ENCODE results near the gene SERTAD1.

The SERTAD1 gene

DNA sequence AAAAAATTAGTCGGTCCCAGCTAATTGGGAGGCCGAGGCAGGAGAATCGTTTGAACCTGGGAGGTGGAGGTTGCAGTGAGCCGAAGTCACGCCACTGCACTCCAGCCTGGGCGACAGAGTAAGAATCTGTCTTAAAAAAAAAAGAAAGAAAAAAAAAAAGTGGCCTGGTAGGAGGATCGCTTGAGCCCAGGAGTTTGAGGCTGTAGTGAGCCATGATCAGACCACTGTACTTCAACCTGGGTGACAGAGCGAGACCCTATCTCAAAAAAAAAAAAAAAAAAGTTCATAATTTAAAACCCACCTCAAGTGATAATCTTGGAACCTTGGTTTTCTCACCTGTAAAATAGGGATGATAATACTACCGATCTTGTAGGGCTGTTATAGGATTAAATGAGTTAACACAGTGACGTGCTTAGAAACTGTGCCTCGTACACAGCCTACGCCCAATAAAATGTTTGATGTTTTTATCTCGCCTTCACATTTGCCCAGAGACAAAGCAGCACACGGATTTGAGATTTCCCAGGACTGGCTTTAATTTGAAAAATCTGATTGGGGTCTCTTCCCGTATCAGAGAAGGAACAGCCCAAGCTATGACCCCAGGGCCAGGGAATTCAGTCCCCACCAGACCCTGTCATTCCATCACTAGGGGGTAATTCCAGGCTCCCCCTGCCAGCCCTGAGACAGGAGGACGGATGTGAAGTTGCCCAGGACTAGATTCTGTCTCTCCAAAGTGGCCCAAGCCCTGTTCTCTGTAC lies 3.6 kb downstream of the SERTAD1 start:
- Histone ChIP-seq H3K27ac (peak overlapping the region in 8 of 11 experiments; percentile 78 to 98 (median 90); a peak in 11 of 22 replicates), H3K4me3 (peak overlapping the region in 4 of 10 experiments; percentile 54 to 85 (median 66); a peak in 5 of 20 replicates), H4K20me1 (peaks cover 0 to 43% (median 14%) of the 10 kb centered on the region in 11 experiments; a peak in 13 of 22 replicates), H3K9me3 (replicated peaks in 1 of 11) (no peaks in the 10 kb centered on the region), H3K9ac (peak overlapping the region; percentile 78 to 97 (median 85); a peak in 18 of 22 replicates), H3K4me1 (peaks cover 50 to 76% (median 69%) of the 10 kb centered on the region in 10 experiments), H3K36me3 (peaks cover 11 to 21% (median 18%) of the 10 kb centered on the region in 11 experiments), H3K27me3 (no peaks in the 10 kb centered on the region), H3K4me2 (peak overlapping the region; percentile 80 to 98 (median 95); a peak in 21 of 22 replicates)
- TF ChIP-seq Cebpa-rat (IDR thresholded peaks at IDR 0.05) = no peak

DNA sequence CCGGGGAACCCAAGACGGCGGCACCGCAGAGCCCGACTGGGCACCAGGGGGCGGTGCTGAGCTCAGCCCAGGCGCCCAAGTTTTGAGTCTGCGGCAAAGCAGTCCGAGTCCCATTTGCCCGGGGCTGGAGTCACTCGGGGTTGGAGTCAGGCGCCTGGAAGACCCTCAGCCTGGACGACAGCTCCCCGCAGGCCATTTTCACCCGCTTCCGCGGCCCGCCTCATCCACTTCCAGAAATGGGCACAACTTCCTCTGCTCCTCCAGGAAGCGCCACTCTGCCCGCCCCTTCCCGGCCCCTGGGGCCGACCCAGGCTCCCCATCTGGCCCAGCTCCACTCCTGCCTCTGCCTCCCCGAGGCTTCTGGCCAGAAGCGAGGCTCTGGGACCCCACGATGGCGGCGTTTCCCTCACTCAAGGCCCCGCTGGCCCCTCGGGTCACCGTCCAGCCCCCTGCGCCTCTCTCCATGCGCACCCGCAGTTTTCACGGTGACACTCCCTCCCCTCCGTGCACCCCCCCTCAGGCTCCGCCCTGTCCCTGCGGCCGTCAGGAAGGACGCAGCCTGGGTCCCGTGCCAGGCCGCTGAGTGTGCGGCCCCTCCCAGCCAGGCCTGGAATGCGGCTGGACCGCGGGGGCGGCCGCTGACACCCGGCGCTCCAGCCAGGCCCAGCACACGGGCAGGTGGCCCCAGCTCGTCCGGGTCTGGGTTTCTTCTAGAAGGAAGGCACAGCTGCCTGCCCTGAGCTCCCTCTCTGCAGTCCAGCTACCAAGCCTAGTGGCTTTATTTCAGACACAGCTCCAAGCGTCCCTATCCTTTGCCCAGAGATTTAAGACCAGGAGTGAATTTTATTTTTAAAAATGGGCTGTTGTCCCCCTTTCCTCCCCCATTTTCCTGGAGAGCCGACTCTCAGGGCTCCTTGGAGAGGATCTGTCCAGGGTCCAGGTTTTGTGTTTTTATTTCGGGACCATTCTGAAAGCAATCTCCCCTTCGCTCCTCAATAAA lies 4.7 kb downstream of the SERTAD1 start:
- no peak for TF ChIP-seq Cebpa-rat (IDR thresholded peaks at IDR 0.05)

DNA sequence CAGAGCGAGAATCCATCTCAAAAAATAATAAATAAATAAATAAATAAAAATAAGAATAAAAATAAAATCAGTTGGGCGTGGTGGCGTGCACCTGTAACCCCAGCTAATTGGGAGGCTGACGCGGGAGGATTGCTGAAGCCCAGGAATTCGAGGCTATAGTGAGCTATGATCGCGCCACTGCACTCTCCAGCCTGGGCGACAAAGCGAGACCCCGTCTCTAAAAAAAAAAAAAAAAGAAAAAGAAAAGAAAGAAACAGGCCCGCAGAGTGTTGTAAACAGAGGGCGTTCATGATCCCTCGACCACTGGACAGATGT lies 5.4 kb downstream of the SERTAD1 start:
- Histone ChIP-seq H4K20me1 (peaks cover 0 to 43% (median 14%) of the 10 kb centered on the region in 11 experiments; a peak in 13 of 22 replicates), H3K9ac (peak overlapping the region; percentile 78 to 97 (median 85)), H3K4me2 (peak overlapping the region; percentile 80 to 98 (median 94)), H3K4me1 (peaks cover 55 to 83% (median 77%) of the 10 kb centered on the region in 10 experiments), H3K36me3 (peaks cover 11 to 21% (median 18%) of the 10 kb centered on the region in 11 experiments), H3K9me3 (replicated peaks in 1 of 11) (no peaks in the 10 kb centered on the region), H3K27ac (peak overlapping the region in 10 of 11 experiments; percentile 78 to 98 (median 88); a peak in 18 of 22 replicates), H3K27me3 (no peaks in the 10 kb centered on the region), H3K4me3 (peak overlapping the region; percentile 54 to 85 (median 66))
- TF ChIP-seq Cebpa-rat (IDR thresholded peaks at IDR 0.05) = no peak

More for the DNA sequence above, 4.7 kb downstream of the SERTAD1 start:
- H3K4me2 ChIP-seq = peak overlapping the region; percentile 80 to 98 (median 94)
- H3K27me3 ChIP-seq = no peaks in the 10 kb centered on the region
- H3K36me3 ChIP-seq = peaks cover 11 to 21% (median 18%) of the 10 kb centered on the region in 11 experiments
- peaks cover 0 to 43% (median 14%) of the 10 kb centered on the region in 11 experiments; a peak in 13 of 22 replicates for H4K20me1 ChIP-seq
- H3K9me3 ChIP-seq (replicated peaks in 1 of 11) = no peaks in the 10 kb centered on the region
- H3K4me1 ChIP-seq = peaks cover 50 to 77% (median 71%) of the 10 kb centered on the region in 10 experiments
- peak overlapping the region; percentile 78 to 97 (median 85) for H3K9ac ChIP-seq
- peak overlapping the region; percentile 54 to 85 (median 66) for H3K4me3 ChIP-seq
- peak overlapping the region; percentile 75 to 98 (median 86) for H3K27ac ChIP-seq

DNA sequence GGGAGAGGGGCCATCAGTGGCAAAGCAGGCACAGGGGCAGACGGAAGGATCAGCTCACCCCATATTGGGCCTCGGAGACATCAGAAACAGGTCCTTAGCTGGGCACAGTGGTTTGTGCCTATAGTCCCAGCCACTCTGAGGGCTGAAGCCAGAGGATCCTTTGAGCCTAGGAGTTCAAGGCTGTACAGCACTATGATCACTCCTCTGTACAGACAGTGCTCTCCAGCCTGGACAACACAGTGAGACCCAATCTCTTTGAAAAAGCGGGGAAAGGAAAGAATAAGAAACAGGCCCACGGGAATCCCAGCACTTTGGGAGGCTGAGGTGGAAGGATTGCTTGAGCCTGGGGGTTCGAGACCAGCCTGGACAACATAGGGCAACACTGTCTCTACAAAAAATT lies 6.0 kb downstream of the SERTAD1 start:
- peak overlapping the region in 3 of 11 experiments; percentile 89 to 98 (median 96); a peak in 7 of 22 replicates for H3K4me2 ChIP-seq
- H3K36me3 ChIP-seq = peaks cover 11 to 21% (median 18%) of the 10 kb centered on the region in 11 experiments
- no peak overlapping the region; a peak in 2 of 22 replicates for H3K9ac ChIP-seq
- peaks cover 0 to 38% (median 11%) of the 10 kb centered on the region in 11 experiments; a peak in 13 of 22 replicates for H4K20me1 ChIP-seq
- no peak overlapping the region for H3K4me3 ChIP-seq
- H3K27ac ChIP-seq = 0 out of 22 replicates have a peak overlapping the region, but pooled peaks of 2 of the 11 experiments have one; percentile 3 to 10
- H3K27me3 ChIP-seq = no peaks in the 10 kb centered on the region
- no peaks in the 10 kb centered on the region for H3K9me3 ChIP-seq (replicated peaks in 1 of 11)
- no peak for TF ChIP-seq Cebpa-rat (IDR thresholded peaks at IDR 0.05)
- peaks cover 55 to 90% (median 83%) of the 10 kb centered on the region in 10 experiments for H3K4me1 ChIP-seq

DNA sequence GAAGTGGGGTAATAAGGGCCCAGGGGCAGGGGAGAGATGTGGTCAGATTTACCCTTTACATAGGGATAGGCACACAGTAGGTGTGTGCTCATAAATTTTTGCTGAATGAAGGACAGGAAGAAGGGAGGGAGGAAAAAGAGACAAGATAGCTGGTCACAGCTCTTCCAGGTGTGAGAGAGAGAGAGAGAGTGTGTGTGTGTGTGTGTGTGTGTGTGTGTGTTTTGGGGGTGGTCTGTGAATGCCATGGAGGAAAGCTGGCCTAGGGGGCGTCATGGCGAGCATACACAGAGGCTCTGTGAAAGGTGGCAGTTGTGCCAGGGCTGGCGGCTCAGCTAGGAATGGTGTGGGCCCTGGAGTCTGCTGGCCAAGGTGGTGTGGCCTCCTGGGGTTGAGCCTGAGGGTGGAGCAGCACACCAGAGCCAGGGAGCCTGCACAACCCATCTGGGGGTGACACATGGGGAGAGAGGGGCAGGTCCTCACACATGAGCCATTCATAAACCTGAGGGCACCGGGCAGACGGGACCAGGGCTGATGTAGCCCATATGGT lies 6.7 kb downstream of the SERTAD1 start:
- H3K27ac ChIP-seq = peak overlapping the region in 2 of 11 experiments; percentile 3 to 10; a peak in 1 of 22 replicates
- H3K27me3 ChIP-seq = no peaks in the 10 kb centered on the region
- peaks cover 55 to 94% (median 81%) of the 10 kb centered on the region in 10 experiments for H3K4me1 ChIP-seq
- TF ChIP-seq Cebpa-rat (IDR thresholded peaks at IDR 0.05) = no peak
- peak overlapping the region in 2 of 11 experiments; percentile 89 to 96; a peak in 2 of 22 replicates for H3K4me2 ChIP-seq
- H3K9ac ChIP-seq = peak overlapping the region in 2 of 11 experiments; percentile 24 to 39; a peak in 2 of 22 replicates
- H4K20me1 ChIP-seq = peaks cover 0 to 33% (median 9%) of the 10 kb centered on the region in 11 experiments; a peak in 13 of 22 replicates
- peaks cover 11 to 21% (median 18%) of the 10 kb centered on the region in 11 experiments for H3K36me3 ChIP-seq
- no peaks in the 10 kb centered on the region for H3K9me3 ChIP-seq (replicated peaks in 1 of 11)
- H3K4me3 ChIP-seq = no peak overlapping the region

DNA sequence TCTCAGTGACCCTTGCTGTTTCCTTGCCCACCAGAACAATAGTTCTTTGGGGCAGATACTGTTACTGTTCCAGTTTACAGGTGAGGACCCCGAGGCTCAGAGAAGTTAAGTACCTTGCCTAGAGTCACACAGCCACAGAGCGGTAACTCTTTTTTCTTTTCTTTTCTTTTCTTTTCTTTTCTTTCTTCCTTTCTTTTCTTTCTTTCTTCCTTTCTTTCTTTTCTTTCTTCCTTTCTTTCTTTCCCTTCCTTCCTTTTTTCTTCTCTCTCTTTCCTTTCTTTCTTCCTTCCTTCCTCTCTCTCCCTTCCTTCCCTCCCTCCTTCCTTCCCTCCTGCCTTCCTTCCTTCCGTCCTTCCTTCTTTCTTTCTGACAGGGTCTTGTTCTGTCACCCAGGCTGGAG lies 7.8 kb downstream of the SERTAD1 start:
- no peak for TF ChIP-seq Cebpa-rat (IDR thresholded peaks at IDR 0.05)
- Histone ChIP-seq H3K4me3 (no peak overlapping the region), H3K4me2 (peak overlapping the region; percentile 73 to 96 (median 83); a peak in 21 of 22 replicates), H3K36me3 (peaks cover 9 to 15% (median 13%) of the 10 kb centered on the region in 11 experiments), H3K27ac (peak overlapping the region; percentile 49 to 87 (median 79); a peak in 17 of 22 replicates), H4K20me1 (peaks cover 0 to 22% (median 5%) of the 10 kb centered on the region in 11 experiments; a peak in 13 of 22 replicates), H3K4me1 (peaks cover 60 to 94% (median 81%) of the 10 kb centered on the region in 10 experiments), H3K27me3 (no peaks in the 10 kb centered on the region), H3K9ac (peak overlapping the region in 9 of 11 experiments; percentile 54 to 74 (median 68); a peak in 10 of 22 replicates), H3K9me3 (replicated peaks in 1 of 11) (no peaks in the 10 kb centered on the region)

DNA sequence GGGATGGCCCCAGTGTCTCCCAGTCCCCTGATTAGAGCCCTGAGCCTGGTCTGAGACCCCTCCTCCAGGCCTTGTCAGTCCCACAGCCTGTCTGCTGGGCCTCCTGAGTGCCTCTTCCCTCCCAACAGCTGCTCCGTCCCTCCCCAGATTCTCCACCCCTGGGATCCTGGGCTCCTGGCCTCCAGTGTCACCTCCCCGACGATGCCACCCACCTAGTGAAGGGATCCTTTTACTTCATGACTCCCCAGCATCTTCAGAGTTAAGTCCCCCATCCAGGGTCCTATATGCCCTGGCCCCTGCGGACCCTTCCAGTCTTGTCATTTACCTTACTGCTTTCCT lies 8.2 kb downstream of the SERTAD1 start:
- peaks cover 65 to 93% (median 81%) of the 10 kb centered on the region in 10 experiments for H3K4me1 ChIP-seq
- peak overlapping the region; percentile 54 to 74 (median 69); a peak in 21 of 22 replicates for H3K9ac ChIP-seq
- no peak for TF ChIP-seq Cebpa-rat (IDR thresholded peaks at IDR 0.05)
- peaks cover 5 to 11% (median 9%) of the 10 kb centered on the region in 11 experiments for H3K36me3 ChIP-seq
- peak overlapping the region in 3 of 10 experiments; percentile 19 to 39 (median 25); a peak in 3 of 20 replicates for H3K4me3 ChIP-seq
- peaks cover 0 to 17% (median under 1%) of the 10 kb centered on the region in 11 experiments; a peak in 9 of 22 replicates for H4K20me1 ChIP-seq
- peak overlapping the region; percentile 73 to 96 (median 83) for H3K4me2 ChIP-seq
- H3K9me3 ChIP-seq (replicated peaks in 1 of 11) = no peaks in the 10 kb centered on the region
- no peaks in the 10 kb centered on the region for H3K27me3 ChIP-seq
- peak overlapping the region; percentile 49 to 87 (median 79); a peak in 21 of 22 replicates for H3K27ac ChIP-seq
